Neural cell (in vitro differentiated cells): Measurements from ENCODE around the gene PRELID3B. TPM values are rescaled to one million over a fixed set of nuclear protein-coding genes. Genes with fewer than 3 reads are reported as not detected.

Experiments used
- H2AFZ ChIP-seq: fragments of 200-600, 300-800 bp; sonication (generic), shearing (Covaris generic); 2 replicates; pipeline ENCODE4 v1.6.0; 2014; ENCODE audit warnings: low read depth, mild to moderate bottlenecking, antibody characterized with exemption, low read length, moderate library complexity
- H3F3A ChIP-seq: fragments of 200-600 bp; shearing (Covaris generic); 2 replicates; pipeline ENCODE4 v1.6.1; 2016; ENCODE audit warnings: mild to moderate bottlenecking, moderate library complexity, mixed read lengths, antibody characterized with exemption, low read length; ENCODE audit not compliant: insufficient read depth, poor library complexity, severe bottlenecking
- H3K27ac ChIP-seq: fragments of 200-600, 300-800 bp; sonication (generic), shearing (Covaris generic); 2 replicates; pipeline ENCODE4 v1.5.1; 2014; ENCODE audit warnings: mild to moderate bottlenecking, low read length, moderate library complexity
- H3K27me3 ChIP-seq: fragments of 300-800, 200-600 bp; sonication (generic), shearing (Covaris generic); 2 replicates; pipeline ENCODE4 v1.6.0; 2014; ENCODE audit warnings: mild to moderate bottlenecking, low read depth, low read length, moderate library complexity; ENCODE audit not compliant: insufficient read depth
- H3K36me3 ChIP-seq: fragments of 300-800, 200-600 bp; sonication (generic), shearing (Covaris generic); 2 replicates; pipeline ENCODE4 v1.5.1; 2014; ENCODE audit warnings: mild to moderate bottlenecking, antibody characterized with exemption, low read length, moderate library complexity; ENCODE audit not compliant: insufficient read depth
- H3K4me2 ChIP-seq: fragments of 300-800, 200-600 bp; sonication (generic), shearing (Covaris generic); 2 replicates; pipeline ENCODE4 v1.6.0; 2014; ENCODE audit warnings: mild to moderate bottlenecking, low read length
- H3K4me3 ChIP-seq: fragments of 300-800, 200-600 bp; sonication (generic), shearing (Covaris generic); 2 replicates; pipeline ENCODE4 v1.5.1; 2014; ENCODE audit warnings: mild to moderate bottlenecking, low read length, moderate library complexity
- H3K79me2 ChIP-seq: fragments of 200-600 bp; shearing (Covaris generic); replicated peaks from 2 replicates; pipeline ENCODE4 v1.6.0; 2014; ENCODE audit warnings: mild to moderate bottlenecking, low read length, moderate library complexity; ENCODE audit not compliant: insufficient read depth
- H3K9ac ChIP-seq: fragments of 300-800, 200-600 bp; sonication (generic), shearing (Covaris generic); 2 replicates; pipeline ENCODE4 v1.6.1; 2016; ENCODE audit warnings: mild to moderate bottlenecking, low read length, mixed read lengths
- H3K9me2 ChIP-seq: fragments of 200-600 bp; shearing (Covaris generic); 2 replicates; pipeline ENCODE4 v1.6.1; 2016; ENCODE audit warnings: mild to moderate bottlenecking, low read length, mixed read lengths; ENCODE audit not compliant: insufficient read depth
- H3K9me3 ChIP-seq: fragments of 200-600, 300-800 bp; sonication (generic), shearing (Covaris generic); 2 replicates; pipeline ENCODE4 v1.6.1; 2016; ENCODE audit warnings: mild to moderate bottlenecking, mixed run types, low read length, moderate library complexity, mixed read lengths
- H4K20me1 ChIP-seq: fragments of 200-600 bp; shearing (Covaris generic); 2 replicates; pipeline ENCODE4 v1.6.1; 2016; ENCODE audit warnings: mild to moderate bottlenecking, mixed run types; ENCODE audit not compliant: insufficient read depth
- CTCF ChIP-seq: fragments of 450-650 bp; IDR thresholded peaks from 2 replicates; pipeline ENCODE4 v1.5.1; 2014; ENCODE audit warnings: antibody characterized with exemption, mild to moderate bottlenecking, moderate library complexity; ENCODE audit not compliant: poor library complexity, severe bottlenecking
- EP300 ChIP-seq: fragments of 450-650 bp; conservative IDR thresholded peaks from 2 replicates; pipeline ENCODE4 v1.6.1; 2014; ENCODE audit warnings: antibody characterized with exemption, mild to moderate bottlenecking, moderate library complexity; ENCODE audit not compliant: poor library complexity, severe bottlenecking
- EZH2 ChIP-seq: fragments of 200-600, 300-800 bp; shearing (Covaris generic), sonication (generic); IDR thresholded peaks from 2 replicates; pipeline ENCODE4 v1.6.1; 2014; ENCODE audit warnings: antibody characterized with exemption, low read length, borderline replicate concordance, mild to moderate bottlenecking; ENCODE audit not compliant: insufficient read depth, poor library complexity, severe bottlenecking
- MXI1 ChIP-seq: fragments of 450-650 bp; conservative IDR thresholded peaks from 2 replicates; pipeline ENCODE4 v1.6.1; 2014; ENCODE audit warnings: antibody characterized with exemption, mild to moderate bottlenecking; ENCODE audit not compliant: poor library complexity, severe bottlenecking
- POLR2AphosphoS5 ChIP-seq: IDR thresholded peaks from 2 replicates; pipeline ENCODE4 v1.6.1; 2012
- RAD21 ChIP-seq: fragments of 450-650 bp; conservative IDR thresholded peaks from 2 replicates; pipeline ENCODE4 v1.6.1; 2014; ENCODE audit warnings: antibody characterized with exemption, mild to moderate bottlenecking, moderate library complexity
- REST ChIP-seq: IDR thresholded peaks from 2 replicates; pipeline ENCODE4 v1.6.1; 2012; ENCODE audit warnings: borderline replicate concordance
- SMC3 ChIP-seq: fragments of 450-650 bp; conservative IDR thresholded peaks from 2 replicates; pipeline ENCODE4 v1.6.1; 2014; ENCODE audit warnings: antibody characterized with exemption, mild to moderate bottlenecking, moderate library complexity; ENCODE audit not compliant: poor library complexity
- TAF1 ChIP-seq: IDR thresholded peaks from 2 replicates; pipeline ENCODE4 v1.6.1; 2012; ENCODE audit warnings: low read depth
- polyA plus RNA-seq: library from polyadenylated mRNA; depleted of rRNA; stranded (reverse); fragments of >200 nt; gene quantifications from 2 replicates; pipeline ENCODE4 v1.2.3, GENCODE V29; 2014

PRELID3B gene
- polyA plus RNA-seq, 1 donor from 2014 or later: 50.5 TPM

- H3F3A ChIP-seq: no peaks in the 10 kb centered on the region
- no peaks in the 10 kb centered on the region for H4K20me1 ChIP-seq
- no peaks in the 10 kb centered on the region for H3K27me3 ChIP-seq
- no peak for TF ChIP-seq MXI1
- no peak for TF ChIP-seq EP300
- no peak for TF ChIP-seq CTCF
- TF ChIP-seq RAD21: no peak
- TF ChIP-seq REST: no peak
- no peak for TF ChIP-seq TAF1
- TF ChIP-seq EZH2: no peak
- TF ChIP-seq POLR2AphosphoS5: no peak
- no peak for TF ChIP-seq SMC3
- H3K4me3 ChIP-seq: peak overlapping the region; percentile 84
- H3K4me2 ChIP-seq: peak overlapping the region; percentile 74
- peak overlapping the region; percentile 93 for H3K27ac ChIP-seq
- peak overlapping the region; percentile 90 for H3K9ac ChIP-seq
- no peaks in the 10 kb centered on the region for H3K9me2 ChIP-seq
- peaks cover 45% of the 10 kb centered on the region for H3K79me2 ChIP-seq
- no peak overlapping the region for H2AFZ ChIP-seq
- peaks cover 9% of the 10 kb centered on the region for H3K36me3 ChIP-seq
- H3K9me3 ChIP-seq: no peaks in the 10 kb centered on the region
Observed at GRCh38 chr20:59030911-59031563, 11.5 kb downstream of the PRELID3B start.

GRCh38 chr20:59028812-59029211 lies 13.8 kb downstream of the PRELID3B start:
- Histone ChIP-seq H3K4me2 (peak overlapping the region; percentile 74), H4K20me1 (no peaks in the 10 kb centered on the region), H3K9ac (peak overlapping the region; percentile 29), H2AFZ (no peak overlapping the region), H3K27ac (no peak overlapping the region), H3K9me2 (no peaks in the 10 kb centered on the region), H3K27me3 (no peaks in the 10 kb centered on the region), H3K79me2 (peaks cover 45% of the 10 kb centered on the region), H3K4me3 (peak overlapping the region; percentile 84), H3K36me3 (peaks cover 16% of the 10 kb centered on the region), H3F3A (no peaks in the 10 kb centered on the region), H3K9me3 (no peaks in the 10 kb centered on the region)
- TF ChIP-seq RAD21 (no peak), EZH2 (no peak), EP300 (no peak), TAF1 (no peak)
